ENCODE data around the gene CTPS2.
"Not testable (repeated sequence)": the region's sequence is repeated elsewhere in the genome, so short reads cannot be mapped to it uniquely, and the experiment has no call there.

Gene CTPS2

GRCh38 chrX:16594490-16594889, 118.0 kb downstream of the CTPS2 start:
- DNase-seq, result no peak

- no peak for DNase-seq
Observed at GRCh38 chrX:16593801-16594200, 118.7 kb downstream of the CTPS2 start.

- DNase-seq, result no peak
Observed at GRCh38 chrX:16592194-16592770, 120.2 kb downstream of the CTPS2 start.

GRCh38 chrX:16589826-16590225, 122.6 kb downstream of the CTPS2 start:
- no peak for DNase-seq

- no peak for DNase-seq
Observed at GRCh38 chrX:16589211-16589610, 123.3 kb downstream of the CTPS2 start.

GRCh38 chrX:16588266-16588665, 124.2 kb downstream of the CTPS2 start:
- no peak for DNase-seq

- DNase-seq, result no peak
Observed at GRCh38 chrX:16587836-16588235, 124.6 kb downstream of the CTPS2 start.

- no peak for DNase-seq
Observed at GRCh38 chrX:16586377-16587112, 125.9 kb downstream of the CTPS2 start.

- no peak for DNase-seq
Observed at GRCh38 chrX:16585486-16586376, 126.7 kb downstream of the CTPS2 start.

GRCh38 chrX:16580004-16580797, 132.3 kb downstream of the CTPS2 start:
- not testable (repeated sequence) for DNase-seq

GRCh38 chrX:16579517-16579916, 133.0 kb downstream of the CTPS2 start:
- no peak for DNase-seq

GRCh38 chrX:16578218-16578617, 134.3 kb downstream of the CTPS2 start:
- no peak for DNase-seq

- DNase-seq, result no peak
Observed at GRCh38 chrX:16577483-16578029, 134.9 kb downstream of the CTPS2 start.

- not testable (repeated sequence) for DNase-seq
Observed at GRCh38 chrX:16575388-16575787, 137.1 kb downstream of the CTPS2 start.

GRCh38 chrX:16573781-16574180, 138.7 kb downstream of the CTPS2 start:
- DNase-seq, result no peak

- no peak for DNase-seq
Observed at GRCh38 chrX:16567681-16568080, 144.8 kb downstream of the CTPS2 start.

GRCh38 chrX:16566571-16566970, 145.9 kb downstream of the CTPS2 start:
- DNase-seq, result no peak

- no peak for DNase-seq
Observed at GRCh38 chrX:16560173-16560572, 152.3 kb downstream of the CTPS2 start.

- DNase-seq, result no peak
Observed at GRCh38 chrX:16559206-16559619, 153.3 kb downstream of the CTPS2 start.

- no peak for DNase-seq
Observed at GRCh38 chrX:16558489-16558888, 154.0 kb downstream of the CTPS2 start.

- DNase-seq, result no peak
Observed at GRCh38 chrX:16552546-16552945, 159.9 kb downstream of the CTPS2 start.

GRCh38 chrX:16547644-16548043, 164.8 kb downstream of the CTPS2 start:
- no peak for DNase-seq

- no peak for DNase-seq
Observed at GRCh38 chrX:16544969-16545368, 167.5 kb downstream of the CTPS2 start.
